Smooth muscle cell of the umbilical artery (primary cell): ENCODE data around the gene KIF9. TPM values are rescaled to one million over a fixed set of nuclear protein-coding genes. Genes with fewer than 3 reads are reported as not detected.

ENCODE experiments used
- total RNA-seq: library from RNA; depleted of rRNA; stranded (reverse); fragments of >200 nt; gene quantifications from 2 replicates; pipeline ENCODE4 v1.2.3, GENCODE V29; 2014

KIF9 gene, protein sequence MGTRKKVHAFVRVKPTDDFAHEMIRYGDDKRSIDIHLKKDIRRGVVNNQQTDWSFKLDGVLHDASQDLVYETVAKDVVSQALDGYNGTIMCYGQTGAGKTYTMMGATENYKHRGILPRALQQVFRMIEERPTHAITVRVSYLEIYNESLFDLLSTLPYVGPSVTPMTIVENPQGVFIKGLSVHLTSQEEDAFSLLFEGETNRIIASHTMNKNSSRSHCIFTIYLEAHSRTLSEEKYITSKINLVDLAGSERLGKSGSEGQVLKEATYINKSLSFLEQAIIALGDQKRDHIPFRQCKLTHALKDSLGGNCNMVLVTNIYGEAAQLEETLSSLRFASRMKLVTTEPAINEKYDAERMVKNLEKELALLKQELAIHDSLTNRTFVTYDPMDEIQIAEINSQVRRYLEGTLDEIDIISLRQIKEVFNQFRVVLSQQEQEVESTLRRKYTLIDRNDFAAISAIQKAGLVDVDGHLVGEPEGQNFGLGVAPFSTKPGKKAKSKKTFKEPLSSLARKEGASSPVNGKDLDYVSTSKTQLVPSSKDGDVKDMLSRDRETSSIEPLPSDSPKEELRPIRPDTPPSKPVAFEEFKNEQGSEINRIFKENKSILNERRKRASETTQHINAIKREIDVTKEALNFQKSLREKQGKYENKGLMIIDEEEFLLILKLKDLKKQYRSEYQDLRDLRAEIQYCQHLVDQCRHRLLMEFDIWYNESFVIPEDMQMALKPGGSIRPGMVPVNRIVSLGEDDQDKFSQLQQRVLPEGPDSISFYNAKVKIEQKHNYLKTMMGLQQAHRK
- 1.2 and 4.2 TPM in 2 replicates for total RNA-seq

DNA sequence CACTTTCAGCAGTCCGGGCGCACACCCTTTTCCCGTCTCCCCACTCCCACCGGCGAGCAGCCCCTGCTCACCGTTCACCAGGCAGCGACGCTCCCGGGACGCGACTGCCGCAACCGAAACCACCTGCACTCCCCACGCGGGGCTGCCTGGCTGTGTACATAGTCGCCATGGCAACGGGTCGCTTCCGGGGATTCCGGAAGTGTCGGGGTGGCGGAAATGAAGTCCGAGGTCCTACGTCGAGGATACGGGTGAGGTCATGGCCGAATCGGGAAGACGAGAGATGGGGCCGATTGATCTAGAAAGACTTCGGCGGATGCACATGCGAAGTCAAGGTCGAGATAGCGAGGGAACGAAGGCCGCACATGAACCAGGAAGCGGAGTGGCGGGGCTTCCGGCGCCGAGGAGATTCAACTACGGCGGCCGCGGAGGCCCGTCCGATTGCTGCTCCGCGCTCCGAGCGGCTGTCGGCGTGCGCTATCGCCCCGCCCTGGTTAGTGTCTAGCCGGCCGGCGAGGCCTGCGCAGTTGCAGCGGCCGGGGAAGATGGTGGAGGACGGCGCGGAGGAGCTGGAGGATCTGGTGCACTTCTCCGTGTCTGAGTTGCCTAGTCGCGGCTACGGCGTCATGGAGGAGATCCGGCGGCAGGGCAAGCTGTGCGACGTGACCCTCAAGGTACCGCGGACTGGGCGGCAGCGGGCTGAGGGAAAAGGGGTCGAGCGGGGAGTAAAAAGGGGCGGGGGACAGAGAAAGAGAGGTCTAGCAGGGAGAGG, at the start of gene KIF9, which contains the start of gene KLHL18:
Gene KIF9 (minus strand): TSS at position 376 of the 769 bp plus-strand sequence. CDS start 5,425 bp downstream, outside the sequence.
Gene KLHL18 (plus strand): TSS at position 521 of the 769 bp plus-strand sequence. CDS start 22 bp downstream, at position 543.

Other genes starting within 250 kb of the KIF9 start
- 31.8 and 49.8 TPM in 2 replicates for gene SETD2, start 118.7 kb downstream of the KIF9 start, total RNA-seq
- gene KLHL18, start 145 bp upstream of the KIF9 start, total RNA-seq = 23.8 and 41.7 TPM in 2 replicates
- gene PTPN23, start 98.2 kb upstream of the KIF9 start, total RNA-seq = 32.4 and 46.9 TPM in 2 replicates
- gene SCAP, start 193.1 kb upstream of the KIF9 start, total RNA-seq = 57.0 and 60.5 TPM in 2 replicates
- gene ELP6, start 230.9 kb upstream of the KIF9 start, total RNA-seq = 26.7 and 28.5 TPM in 2 replicates